Neural crest cell (in vitro differentiated cells): ENCODE measurements around the gene CRIP3. TPM values are rescaled to one million over a fixed set of nuclear protein-coding genes. Genes with fewer than 3 reads are reported as not detected.

Experiments
- DNase-seq: peaks from one replicate; pipeline ENCODE4 v3.0.0; 2021; ENCODE audit warnings: low read depth, mixed read lengths, low spot score
- H3K27ac Mint-ChIP-seq: one replicate; pipeline ENCODE4 v1.8.0; 2021; ENCODE audit warnings: mild to moderate bottlenecking, mixed read lengths; ENCODE audit not compliant: unreplicated experiment
- H3K27me3 Mint-ChIP-seq: 2 replicates; pipeline ENCODE4 v1.8.0; 2021; ENCODE audit warnings: low read depth, mild to moderate bottlenecking, mixed read lengths
- H3K36me3 Mint-ChIP-seq: 2 replicates; pipeline ENCODE4 v1.8.0; 2021; ENCODE audit warnings: low read depth, mild to moderate bottlenecking, mixed read lengths
- H3K4me1 Mint-ChIP-seq: 2 replicates; pipeline ENCODE4 v1.8.0; 2021; ENCODE audit warnings: mixed read lengths
- H3K4me3 Mint-ChIP-seq: one replicate; pipeline ENCODE4 v1.8.0; 2021; ENCODE audit warnings: mild to moderate bottlenecking, mixed read lengths
- H3K9me3 Mint-ChIP-seq: 2 replicates; pipeline ENCODE4 v1.8.0; 2021; ENCODE audit warnings: mixed read lengths
- total RNA-seq: library from RNA; stranded (reverse); gene quantifications from 2 replicates; pipeline ENCODE4 v1.2.1, GENCODE V29; 2021
- TF ChIP-seq, protein P1 (sequence below): fragments of 200-600 bp; sonication (generic); conservative IDR thresholded peaks from 2 replicates; pipeline ENCODE4 v1.5.0; 2021; ENCODE audit warnings: antibody characterized with exemption, mild to moderate bottlenecking

Gene CRIP3
- total RNA-seq, 1 donor from 2014 or later, result 2.0 TPM

DNA sequence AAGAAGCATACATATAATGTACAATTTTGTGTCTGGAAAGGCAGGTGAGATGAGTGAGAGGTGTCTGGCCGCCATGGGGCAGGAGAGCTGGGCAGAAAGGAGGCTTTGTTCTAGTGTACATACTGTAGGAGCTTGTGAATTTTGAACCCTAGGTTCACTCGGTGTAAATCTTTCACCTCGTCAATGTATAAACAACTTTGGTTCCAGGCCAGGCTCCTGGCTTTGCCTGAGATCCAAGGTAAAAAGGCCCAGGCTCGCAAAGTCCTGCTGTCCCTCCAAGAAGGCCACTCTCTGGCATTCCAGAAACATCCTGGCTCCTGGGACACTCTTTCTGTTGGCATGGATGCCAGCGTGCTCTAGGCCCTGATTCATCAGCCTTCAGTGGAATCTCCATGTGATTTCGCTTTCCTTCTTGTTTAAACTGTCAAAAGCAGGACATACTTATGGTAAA lies 17.7 kb downstream of the CRIP3 start:
- H3K4me1 Mint-ChIP-seq, result peaks cover 4% of the 10 kb centered on the region
- H3K27me3 Mint-ChIP-seq, result no peaks in the 10 kb centered on the region
- DNase-seq, result no peak
- no peak overlapping the region for H3K4me3 Mint-ChIP-seq
- no peaks in the 10 kb centered on the region for H3K9me3 Mint-ChIP-seq
- H3K27ac Mint-ChIP-seq, result no peak overlapping the region
- TF ChIP-seq, protein P1, sequence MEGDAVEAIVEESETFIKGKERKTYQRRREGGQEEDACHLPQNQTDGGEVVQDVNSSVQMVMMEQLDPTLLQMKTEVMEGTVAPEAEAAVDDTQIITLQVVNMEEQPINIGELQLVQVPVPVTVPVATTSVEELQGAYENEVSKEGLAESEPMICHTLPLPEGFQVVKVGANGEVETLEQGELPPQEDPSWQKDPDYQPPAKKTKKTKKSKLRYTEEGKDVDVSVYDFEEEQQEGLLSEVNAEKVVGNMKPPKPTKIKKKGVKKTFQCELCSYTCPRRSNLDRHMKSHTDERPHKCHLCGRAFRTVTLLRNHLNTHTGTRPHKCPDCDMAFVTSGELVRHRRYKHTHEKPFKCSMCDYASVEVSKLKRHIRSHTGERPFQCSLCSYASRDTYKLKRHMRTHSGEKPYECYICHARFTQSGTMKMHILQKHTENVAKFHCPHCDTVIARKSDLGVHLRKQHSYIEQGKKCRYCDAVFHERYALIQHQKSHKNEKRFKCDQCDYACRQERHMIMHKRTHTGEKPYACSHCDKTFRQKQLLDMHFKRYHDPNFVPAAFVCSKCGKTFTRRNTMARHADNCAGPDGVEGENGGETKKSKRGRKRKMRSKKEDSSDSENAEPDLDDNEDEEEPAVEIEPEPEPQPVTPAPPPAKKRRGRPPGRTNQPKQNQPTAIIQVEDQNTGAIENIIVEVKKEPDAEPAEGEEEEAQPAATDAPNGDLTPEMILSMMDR, result no peak
- H3K36me3 Mint-ChIP-seq, result no peaks in the 10 kb centered on the region

DNA sequence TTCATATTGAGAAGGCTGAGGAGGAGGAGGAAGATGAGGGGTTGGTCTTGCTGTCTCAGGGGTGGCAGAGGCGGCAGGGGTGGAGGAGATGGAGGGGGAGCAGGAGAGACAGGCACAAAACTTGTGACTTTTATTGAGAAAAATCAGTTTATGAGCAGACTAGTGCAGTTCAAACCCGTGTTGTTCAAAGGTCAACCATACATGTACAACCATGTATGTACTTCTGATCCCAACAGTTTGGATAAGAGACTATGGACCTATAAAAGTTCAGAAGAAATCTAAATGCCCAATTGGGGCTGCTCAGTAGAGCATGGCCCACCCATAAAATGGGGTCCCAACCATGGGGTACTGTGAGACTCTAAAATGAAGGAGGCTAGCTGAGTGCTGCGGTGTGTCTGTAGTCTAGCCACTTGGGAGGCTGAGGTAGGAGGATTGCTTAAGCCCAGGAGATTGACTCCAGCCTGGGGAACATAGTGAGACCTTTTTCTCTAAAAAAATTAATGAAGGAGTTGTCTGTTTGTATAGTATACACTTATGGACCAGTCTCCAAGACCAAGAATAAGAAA lies 18.2 kb downstream of the CRIP3 start:
- TF ChIP-seq, protein P1, result no peak
- no peaks in the 10 kb centered on the region for H3K27me3 Mint-ChIP-seq
- no peak overlapping the region for H3K4me3 Mint-ChIP-seq
- no peaks in the 10 kb centered on the region for H3K9me3 Mint-ChIP-seq
- H3K36me3 Mint-ChIP-seq, result no peaks in the 10 kb centered on the region
- peaks cover 4% of the 10 kb centered on the region for H3K4me1 Mint-ChIP-seq
- no peak overlapping the region for H3K27ac Mint-ChIP-seq
- no peak for DNase-seq

DNA sequence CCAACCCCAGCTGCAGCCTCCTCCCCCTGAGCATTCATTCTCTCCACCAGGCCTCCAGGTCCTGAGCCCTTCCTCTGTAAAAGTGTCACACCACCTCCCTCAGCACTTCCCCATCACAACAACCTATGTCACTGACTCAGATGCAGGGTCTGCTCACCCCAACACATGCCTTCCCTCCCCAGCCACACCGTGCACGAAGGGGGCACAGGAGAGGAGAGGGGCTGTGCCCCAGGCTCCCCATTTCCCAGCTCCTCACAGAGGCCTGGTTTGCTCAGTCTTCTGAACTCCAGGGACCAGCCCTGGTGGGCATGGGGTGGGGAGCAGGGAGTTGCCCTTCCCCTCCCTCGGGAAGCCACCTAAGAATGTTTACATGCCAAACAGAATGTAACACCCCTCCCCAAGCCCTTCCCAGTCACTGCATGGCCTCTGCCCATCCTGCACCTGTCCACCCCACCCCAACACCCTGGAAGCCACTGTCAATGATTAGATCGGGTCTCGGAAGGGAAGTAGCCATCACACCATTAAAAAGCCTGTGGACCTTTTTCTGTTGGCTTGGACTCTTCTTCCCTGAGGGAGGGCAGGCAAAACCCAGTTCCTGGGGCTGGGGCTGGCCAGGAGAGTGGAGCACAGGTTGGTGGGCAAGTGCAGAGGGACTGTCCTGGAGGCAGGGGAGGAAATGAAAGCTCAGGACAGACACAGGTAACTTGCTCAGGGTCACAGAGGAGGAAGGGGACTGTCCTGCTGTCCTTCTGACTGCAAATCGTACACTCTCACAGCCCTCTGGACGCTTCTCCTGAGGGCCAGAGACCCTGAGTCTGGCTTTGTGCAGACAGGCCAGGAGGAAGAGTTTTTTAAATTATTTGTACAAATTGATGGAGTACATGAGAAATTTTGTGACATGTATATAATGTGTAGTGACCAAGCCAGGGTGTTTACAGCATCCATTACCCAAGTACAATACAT lies 20.6 kb downstream of the CRIP3 start:
- no peak overlapping the region for H3K4me3 Mint-ChIP-seq
- H3K9me3 Mint-ChIP-seq, result no peaks in the 10 kb centered on the region
- no peaks in the 10 kb centered on the region for H3K27me3 Mint-ChIP-seq
- no peak overlapping the region for H3K27ac Mint-ChIP-seq
- peaks cover 4% of the 10 kb centered on the region for H3K4me1 Mint-ChIP-seq
- no peaks in the 10 kb centered on the region for H3K36me3 Mint-ChIP-seq
- TF ChIP-seq, protein P1, result no peak
- DNase-seq, result no peak

DNA sequence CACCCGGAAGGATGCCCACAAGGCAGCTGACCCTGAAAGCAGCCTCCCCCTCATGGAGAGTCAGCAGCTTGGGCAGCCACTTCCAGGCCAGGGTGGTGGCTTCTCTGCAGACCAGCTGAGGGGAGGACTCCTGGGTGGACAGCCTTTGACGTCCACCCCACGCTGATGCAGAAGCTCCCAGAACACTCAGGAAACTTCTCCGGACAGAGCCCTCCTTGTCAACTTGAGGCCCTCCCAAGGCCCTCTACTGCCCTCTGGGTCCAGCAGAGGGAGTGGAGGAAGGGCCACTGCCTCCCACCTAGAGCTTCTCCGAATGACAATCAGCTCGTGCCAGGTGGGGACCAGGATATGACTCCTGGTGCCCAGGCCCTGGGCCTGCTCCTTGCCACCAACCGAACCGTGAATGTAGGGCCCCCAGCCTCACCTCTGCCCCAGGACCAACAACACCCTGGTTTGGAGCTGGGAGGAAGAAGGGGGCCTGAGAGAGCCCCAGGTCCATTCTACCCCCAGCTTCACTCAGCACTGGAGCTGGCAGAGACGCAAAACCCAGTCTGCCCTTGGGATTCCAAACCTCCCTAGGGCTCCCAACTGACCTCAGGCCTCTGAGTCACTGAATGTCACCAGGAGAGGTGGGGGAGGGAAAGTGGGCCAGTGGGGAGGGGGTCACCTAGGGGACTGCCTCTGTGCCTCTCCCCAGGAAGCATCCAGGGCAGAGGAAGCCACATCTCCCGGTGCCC lies 21.5 kb downstream of the CRIP3 start:
- TF ChIP-seq, protein P1, result peak; percentile 28
- Mint-ChIP-seq H3K4me1 (peaks cover 4% of the 10 kb centered on the region), H3K27ac (peak overlapping the region; percentile 78), H3K36me3 (no peaks in the 10 kb centered on the region), H3K27me3 (no peaks in the 10 kb centered on the region), H3K9me3 (no peaks in the 10 kb centered on the region), H3K4me3 (no peak overlapping the region)
- DNase-seq, result no peak

DNA sequence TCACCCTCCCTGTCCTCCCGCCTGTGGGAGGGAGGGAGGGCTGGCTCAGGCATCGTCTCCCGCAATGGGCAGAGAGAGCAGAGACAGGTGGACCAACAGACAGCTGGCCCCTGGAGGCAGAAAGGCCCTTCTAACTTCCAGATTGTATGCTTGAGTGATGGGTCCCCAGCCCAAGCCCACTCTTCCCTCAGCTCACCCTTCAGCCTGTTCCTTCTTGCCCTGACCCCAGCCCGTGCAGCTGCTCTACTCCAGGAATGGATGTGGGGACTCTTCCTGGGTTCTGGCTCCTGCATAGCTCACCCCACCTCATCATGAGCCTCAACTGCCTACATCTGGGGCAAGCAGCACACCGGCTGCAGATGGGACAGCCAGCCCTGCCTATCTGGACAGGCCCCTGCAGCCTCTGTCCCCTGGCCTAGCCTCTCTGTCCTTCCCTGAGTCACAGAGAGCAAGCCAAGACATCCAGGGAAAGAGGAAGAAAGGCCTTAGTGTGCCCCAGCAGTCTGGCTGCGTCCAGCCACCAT lies 22.1 kb downstream of the CRIP3 start:
- TF ChIP-seq, protein P1, result no peak
- H3K4me3 Mint-ChIP-seq, result no peak overlapping the region
- no peak for DNase-seq
- H3K27ac Mint-ChIP-seq, result no peak overlapping the region
- peaks cover 4% of the 10 kb centered on the region for H3K4me1 Mint-ChIP-seq
- H3K27me3 Mint-ChIP-seq, result no peaks in the 10 kb centered on the region
- H3K36me3 Mint-ChIP-seq, result no peaks in the 10 kb centered on the region
- H3K9me3 Mint-ChIP-seq, result no peaks in the 10 kb centered on the region
